GM12801 (cell line): Measurements from ENCODE around the gene KPTN.

Experiments
- TF ChIP-seq, protein P1 (sequence below): IDR thresholded peaks from one replicate; pipeline ENCODE4 v1.5.1; 2011; ENCODE audit warnings: control low read depth; ENCODE audit not compliant: insufficient read length; ENCODE audit errors: extremely low read depth

Gene KPTN

DNA sequence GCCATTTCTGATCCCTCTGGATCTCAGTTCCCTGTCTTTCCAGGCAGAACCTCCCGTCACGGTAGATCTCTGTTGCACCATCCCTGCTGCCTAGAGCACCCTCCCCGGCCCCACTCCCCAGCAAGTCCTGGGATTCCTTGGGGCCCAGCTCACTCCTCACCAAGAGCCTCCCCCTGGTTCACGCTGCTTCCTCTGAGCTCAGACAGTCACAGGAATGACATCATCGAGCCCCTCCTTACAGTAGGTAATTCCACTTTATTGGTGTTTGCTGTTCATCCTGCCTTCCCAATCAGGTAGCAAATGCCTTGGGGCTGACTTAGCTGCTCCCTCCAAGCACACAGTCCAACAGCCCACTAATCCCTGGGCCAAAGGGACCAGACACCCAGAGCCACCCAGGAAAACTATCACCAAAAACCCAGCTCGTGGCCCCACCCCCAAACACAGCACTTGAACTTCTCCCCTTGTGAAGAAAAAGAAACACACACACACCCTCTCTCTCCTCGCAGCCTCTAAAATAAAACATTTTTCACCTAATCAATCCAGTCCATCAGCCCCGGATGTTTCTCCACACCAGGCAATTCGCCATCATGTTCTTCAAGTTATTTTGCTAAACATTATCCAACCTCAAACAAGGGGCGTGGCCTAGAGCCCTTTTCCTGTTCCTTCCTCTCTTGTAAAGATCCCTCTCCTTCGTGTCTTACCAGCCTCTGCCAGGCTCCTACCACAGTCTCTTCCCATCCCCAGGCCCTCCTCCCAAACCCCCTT lies 28.3 kb upstream of the KPTN start:
- TF ChIP-seq, protein P1, sequence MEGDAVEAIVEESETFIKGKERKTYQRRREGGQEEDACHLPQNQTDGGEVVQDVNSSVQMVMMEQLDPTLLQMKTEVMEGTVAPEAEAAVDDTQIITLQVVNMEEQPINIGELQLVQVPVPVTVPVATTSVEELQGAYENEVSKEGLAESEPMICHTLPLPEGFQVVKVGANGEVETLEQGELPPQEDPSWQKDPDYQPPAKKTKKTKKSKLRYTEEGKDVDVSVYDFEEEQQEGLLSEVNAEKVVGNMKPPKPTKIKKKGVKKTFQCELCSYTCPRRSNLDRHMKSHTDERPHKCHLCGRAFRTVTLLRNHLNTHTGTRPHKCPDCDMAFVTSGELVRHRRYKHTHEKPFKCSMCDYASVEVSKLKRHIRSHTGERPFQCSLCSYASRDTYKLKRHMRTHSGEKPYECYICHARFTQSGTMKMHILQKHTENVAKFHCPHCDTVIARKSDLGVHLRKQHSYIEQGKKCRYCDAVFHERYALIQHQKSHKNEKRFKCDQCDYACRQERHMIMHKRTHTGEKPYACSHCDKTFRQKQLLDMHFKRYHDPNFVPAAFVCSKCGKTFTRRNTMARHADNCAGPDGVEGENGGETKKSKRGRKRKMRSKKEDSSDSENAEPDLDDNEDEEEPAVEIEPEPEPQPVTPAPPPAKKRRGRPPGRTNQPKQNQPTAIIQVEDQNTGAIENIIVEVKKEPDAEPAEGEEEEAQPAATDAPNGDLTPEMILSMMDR = no peak

DNA sequence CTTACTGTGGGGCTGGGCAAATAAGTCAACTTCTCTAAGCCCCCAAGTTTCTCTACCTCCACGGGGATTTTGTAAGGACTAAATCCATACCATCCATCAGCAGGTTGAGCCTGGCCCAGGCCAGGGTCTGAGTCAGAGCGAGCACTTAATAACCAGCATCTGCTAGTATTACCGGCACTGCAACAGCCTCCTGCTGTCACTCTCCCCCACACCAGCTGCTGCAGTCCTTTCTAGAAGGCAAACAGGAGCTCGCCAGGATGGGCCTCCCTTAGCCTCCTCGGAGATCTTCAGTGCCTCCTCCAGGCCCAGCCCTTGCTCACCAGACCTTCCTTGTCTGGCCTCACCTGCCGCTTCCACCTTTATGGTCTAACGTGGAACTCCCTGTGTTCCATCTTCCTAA lies 27.7 kb upstream of the KPTN start:
- TF ChIP-seq, protein P1 = no peak

DNA sequence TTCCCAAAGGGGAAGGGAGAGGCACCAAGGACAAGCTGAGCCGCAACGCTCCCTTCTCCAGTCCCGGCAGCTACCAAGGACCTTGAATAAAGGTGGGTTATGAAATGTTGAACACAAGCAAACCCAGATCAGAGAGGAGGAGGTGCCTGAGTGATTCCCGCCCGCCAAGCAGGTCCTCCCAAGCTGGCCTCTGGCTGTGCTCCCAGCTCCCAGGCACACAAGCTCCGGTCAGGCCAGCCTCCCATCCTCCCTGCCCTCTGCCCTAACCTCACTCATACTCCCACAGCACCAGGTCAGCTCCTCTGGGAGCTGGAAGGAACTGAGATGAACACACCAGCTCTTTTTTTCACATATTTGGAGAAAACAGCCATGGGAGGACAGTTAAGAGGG lies 27.1 kb upstream of the KPTN start:
- TF ChIP-seq, protein P1 = no peak

DNA sequence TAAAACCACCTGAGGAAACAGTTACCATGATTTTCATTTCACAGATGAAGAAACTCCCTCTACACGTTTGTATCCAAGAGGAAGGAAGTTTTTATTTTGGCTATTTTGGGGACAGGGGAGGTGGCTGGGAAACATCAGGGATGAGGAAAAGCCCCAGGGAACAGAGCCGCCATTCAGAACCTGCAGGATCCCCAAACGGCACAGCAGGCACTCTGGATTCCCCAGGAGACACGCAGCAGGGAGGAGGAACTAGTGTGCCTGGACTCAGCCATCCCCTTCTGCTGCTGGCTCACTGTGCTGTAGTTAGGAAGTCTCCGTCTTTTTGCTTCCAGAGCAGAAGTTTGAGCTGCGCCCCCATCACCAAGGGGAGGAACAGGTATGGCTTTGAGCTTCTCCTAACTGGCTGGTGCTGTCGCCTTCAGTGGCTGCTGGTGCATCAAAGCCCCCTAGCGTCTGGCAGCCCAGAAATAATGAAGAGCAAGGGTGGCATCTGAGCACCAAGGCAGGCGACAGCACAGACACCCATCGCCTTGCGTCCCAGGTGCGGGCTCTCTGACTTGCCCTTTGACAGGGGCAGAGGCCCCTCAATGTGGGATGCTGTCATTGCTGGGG lies 26.6 kb upstream of the KPTN start:
- TF ChIP-seq, protein P1 = no peak

DNA sequence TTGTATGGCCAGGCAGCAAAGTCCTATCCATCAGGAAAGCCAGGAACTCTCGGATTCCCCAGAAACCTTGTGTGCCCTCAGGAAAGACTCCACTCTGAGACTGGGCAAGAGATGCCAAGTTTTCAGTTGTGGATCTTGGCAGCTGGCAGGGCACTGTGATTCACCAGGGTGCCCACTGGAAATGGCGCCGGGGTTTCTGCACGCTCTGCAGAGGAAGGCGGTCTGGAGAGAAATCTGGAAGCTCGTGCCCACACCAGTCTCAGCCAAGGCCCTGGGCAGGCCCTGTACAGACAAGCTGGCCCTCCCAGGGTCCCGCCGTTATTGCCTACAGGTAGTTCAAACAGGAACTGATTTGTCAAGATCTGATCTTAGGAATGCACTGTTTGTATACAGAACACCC lies 26.0 kb upstream of the KPTN start:
- TF ChIP-seq, protein P1 = no peak

DNA sequence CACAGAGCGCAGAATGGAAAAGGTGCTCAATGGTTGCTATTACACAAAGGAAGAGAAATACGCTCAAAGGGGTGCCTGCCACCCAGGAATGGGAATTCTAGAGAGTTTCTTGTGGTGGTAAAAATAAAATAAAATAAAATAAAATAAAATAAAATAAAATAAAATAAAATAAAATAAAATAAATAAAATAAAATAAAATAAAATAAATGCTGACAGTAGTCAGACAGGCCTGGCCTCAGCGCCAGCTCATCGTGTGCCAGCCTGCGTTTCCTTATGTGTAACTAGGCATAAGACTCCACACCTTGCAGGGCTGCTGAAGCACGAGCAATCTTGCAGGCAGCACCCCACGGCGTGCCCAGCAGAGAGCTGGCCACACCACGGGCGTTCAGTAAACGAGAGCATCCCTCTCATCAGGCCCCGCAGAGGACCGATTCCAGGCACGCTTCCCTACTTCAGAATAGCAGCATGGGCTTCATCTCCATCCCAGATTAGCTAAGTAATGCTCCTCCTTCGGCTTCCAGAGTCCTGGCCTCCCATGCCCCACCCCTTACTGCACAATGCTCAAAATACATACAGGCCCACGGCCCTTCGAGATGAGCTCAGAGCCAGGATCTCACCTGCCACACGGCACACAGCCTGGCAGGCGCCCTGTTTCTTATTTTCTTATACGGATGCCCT lies 25.3 kb upstream of the KPTN start:
- TF ChIP-seq, protein P1 = no peak

DNA sequence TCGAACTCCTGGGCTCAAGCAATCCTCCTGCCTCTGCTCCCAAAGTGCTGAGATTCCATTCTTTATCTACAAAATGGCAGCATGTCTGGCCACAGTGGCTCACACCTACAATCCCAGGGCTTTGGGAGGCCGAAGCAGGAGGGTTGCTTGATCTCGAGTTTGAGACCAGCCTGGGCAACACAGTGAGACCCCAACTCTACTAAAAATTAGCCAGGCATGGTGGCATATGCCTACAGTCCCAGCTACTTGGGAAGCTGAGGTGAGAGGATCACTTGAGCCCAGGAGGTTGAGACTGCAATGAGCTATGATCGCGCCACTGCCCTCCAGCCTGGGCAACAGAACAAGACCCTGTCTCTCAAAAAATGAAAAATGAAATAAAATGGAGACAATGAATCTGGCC lies 24.7 kb upstream of the KPTN start:
- TF ChIP-seq, protein P1 = no peak
